GM19468 (cell line): ENCODE data around the gene LLPH.
"Not testable (repeated sequence)": the region's sequence is repeated elsewhere in the genome, so short reads cannot be mapped to it uniquely, and the experiment has no call there.

Experiments
- ATAC-seq: cut with Tn5 transposase; IDR thresholded peaks from one replicate; pipeline ENCODE4 v1.9.1; 2021; ENCODE audit warnings: mild to moderate bottlenecking, moderate library complexity, moderate number of reproducible peaks; ENCODE audit not compliant: unreplicated experiment; ENCODE audit errors: extremely low read depth

The LLPH gene

DNA sequence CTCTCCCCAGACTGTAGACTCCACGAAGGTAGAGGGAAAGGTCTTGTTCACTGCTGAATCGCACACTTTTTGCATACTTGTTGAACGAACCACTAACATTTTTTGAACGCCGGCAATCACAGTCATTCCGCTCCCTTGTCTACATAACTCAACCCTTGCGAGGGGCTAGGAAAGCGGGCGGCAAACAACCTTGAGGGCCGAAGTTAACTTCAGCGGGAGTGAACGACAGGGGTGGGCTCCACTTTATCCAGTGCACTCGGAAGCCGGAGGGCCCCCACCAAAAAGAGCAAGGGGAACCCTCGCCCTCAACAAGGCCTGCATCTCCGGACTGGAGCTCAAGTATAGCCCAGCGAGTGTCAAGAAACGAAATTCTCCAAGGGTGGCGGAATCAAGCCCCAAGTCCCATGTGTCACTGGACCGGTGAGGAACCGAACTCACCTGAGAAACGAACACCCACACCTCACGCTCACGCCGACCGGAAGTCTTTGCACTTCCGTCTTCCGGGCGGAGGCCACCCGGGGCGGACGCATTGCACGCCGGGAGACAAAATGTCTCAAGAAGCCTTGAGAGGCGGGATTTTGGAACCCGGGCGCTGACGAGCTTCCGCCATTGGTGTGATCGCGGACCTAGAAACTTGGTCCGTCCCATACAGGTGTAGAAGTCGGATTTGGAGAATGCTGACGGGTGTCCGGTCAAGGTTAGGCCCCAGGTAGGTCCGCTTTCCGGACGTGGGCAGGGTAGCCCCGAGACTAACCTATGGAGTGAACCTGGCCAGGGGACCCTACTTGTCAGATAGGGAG, at the start of gene LLPH:
TSS of gene LLPH (minus strand) at position 484 of the 800 bp plus-strand sequence. CDS start 1,644 bp downstream, outside the sequence.
- ATAC-seq: peak; percentile 97

DNA sequence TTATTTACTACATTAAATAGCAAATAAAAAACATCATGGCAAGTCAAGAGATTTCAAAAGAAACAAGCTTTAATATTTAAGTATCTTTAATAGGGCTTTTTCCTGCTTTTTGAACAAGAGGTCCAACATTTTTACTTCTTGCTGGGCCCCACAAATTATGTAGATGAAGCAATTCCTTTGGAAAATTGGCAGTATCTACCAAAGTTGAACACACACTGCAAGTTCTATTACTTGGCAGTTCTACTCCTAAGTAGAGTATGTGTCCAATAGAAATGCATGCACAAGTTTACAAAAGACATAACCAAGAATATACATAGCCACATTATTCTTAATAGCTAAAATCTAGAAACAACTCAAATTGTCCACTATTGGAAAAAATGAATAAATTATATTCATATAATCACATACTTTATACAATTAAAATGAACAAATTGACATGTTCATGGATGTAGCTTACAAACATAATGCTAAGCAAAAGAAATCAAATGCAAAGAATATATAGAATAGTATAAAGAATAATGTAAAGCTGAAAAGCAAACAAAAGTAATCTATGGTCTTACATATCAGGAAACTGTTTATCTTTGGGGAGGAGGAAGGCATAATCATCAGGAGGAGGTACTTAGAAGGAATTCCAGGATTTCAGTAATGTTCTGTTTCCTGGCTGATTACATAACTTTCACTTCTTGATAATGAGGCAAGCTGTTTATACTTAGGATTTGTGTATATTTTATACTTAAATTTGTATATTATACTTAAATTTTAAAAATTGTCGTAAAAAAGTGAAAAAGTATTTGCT, 45.8 kb upstream of the LLPH start:
- no peak for ATAC-seq

DNA sequence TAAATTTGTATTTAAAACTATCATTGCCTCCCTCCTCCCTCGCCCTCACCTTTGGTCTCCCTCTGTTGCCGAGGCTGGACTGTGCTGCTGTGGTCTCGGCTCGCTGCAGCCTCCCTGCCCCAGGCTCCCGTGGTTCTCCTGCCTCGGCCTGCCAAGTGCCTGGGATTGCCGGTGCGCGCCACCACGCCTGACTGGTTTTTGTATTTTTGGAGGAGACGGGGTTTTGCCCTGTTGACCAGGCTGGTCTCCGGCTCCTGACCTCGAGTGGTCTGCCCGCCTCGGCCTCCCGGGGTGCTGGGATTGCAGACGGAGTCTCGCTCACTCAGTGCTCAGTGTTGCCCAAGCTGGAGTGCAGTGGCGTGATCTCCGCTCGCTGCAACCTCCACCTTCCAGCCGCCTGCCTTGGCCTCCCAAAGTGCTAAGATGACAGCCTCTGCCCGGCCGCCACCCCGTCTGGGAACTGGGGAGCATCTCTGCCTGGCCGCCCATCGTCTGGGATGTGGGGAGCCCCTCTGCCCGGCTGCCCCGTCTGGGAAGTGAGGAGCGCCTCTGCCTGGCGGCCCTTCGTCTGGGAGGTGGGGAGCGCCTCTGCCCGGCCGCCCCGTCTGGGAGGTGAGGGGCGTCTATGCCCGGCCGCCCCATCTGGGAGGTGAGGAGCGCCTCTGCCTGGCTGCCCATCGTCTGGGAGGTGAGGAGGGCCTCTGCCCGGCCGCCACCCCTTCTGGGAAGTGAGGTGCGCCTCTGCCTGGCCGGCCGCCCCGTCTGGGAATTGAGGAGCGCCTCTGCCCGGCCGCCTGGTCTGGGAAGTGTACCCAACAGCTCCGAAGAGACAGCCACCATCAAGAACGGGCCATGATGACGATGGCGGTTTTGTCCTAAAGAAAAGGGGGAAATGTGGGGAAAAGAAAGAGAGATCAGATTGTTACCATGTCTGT, 44.1 kb upstream of the LLPH start:
- not testable (repeated sequence) for ATAC-seq

DNA sequence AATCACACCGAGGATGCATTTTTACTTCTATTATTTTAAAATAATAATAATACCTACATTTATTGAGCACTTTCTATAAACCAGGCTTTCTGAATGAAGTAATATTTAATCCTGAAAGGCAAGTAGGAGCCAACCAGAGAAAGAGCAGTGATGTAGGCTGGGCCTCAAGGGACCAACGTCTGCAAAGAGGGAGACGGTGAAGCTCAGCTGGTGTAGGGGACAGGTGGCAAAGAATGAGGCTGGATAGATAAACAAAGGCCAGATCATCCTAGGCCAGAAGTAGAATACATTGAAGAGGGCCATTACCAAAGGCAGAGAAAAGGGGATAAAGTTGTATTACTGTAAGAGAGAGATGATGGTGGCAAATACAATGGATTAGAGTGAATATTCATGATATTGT, 40.1 kb upstream of the LLPH start:
- no peak for ATAC-seq

DNA sequence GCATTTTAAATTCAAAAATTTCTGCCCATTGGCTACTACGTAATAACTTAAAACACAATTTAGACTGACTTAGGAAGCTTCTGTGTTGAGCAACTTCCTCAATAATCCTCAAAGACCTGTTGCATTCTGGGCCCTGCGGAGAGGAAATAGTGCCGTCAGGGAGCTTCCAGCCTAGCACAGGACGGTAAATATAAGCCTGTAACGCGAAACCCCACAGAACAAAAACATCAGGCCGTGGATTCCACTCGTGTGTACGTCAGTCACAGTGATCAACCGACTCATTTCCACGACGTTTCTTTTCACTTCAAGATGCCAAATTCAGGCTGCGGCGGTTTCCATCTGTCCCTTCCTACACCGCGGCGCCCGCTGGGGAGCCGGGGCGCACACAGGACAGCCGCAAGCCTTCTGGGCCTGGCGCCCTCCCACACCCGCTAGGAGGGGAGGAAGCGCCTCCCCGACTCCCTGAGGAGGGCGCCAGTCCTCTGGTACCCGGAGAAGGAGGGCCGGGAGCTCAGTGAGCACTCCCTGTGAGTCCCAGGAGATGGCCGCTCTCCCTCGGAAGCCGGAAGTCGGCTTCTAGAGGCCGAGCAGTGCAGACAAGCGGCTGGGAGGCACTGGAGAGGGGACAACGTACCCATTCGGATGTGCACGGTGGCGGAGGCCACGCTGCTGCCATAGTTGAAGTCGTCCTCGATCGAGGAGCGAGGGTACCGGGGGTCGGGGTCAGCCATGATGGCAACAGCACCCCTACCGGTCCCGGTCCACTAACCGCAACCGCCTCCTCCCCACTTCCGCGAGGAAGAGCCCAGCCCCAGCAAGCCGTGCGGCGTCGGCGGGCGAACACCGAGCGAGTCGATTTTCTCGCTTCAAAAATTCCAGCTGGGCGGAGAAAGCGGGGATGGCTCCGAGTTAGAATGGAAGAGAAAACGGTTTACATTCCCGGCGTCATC, 38.9 kb upstream of the LLPH start, which contains the start of gene TMBIM4:
TSS of gene TMBIM4 (minus strand) at position 776 of the 950 bp plus-strand sequence. CDS start at position 731, 45 bp downstream.
- peak; percentile 83 for ATAC-seq

DNA sequence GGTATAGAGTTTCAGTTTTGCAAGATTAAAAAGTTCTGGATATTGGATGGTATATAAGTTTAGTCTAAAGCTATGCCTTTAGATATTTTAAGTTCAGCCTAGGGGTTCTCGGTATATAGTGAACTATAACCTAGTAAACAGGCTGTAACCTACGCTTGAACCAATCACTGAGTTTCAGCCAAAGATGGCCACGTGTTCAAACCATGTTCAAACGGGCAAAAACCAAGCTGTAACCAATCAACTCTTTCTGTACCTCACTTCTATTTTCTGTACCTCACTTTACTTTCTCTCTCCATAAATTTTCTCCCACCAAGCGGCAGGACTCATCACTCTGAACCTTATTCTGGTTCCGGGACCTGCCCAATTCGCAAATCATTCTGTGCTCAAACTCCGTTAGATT, 37.9 kb upstream of the LLPH start:
- no peak for ATAC-seq

DNA sequence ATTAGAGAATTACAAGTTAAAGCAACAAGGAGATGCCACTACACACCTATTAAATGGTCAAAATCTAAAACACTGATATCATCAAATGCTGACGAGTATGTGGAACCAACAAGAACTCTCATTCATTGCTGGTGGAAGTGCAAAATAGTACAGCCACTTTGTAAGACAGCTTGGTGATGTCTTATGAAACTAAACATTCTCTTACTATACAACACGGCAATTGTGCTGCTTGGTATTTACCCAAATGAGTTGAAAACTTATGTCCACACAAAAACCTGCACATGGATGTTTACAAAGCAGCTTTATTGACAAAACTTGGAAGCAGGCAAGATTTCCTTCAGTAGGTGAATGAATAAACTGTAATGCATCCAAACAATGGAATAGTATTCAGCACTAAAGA, 36.0 kb upstream of the LLPH start:
- ATAC-seq: no peak

DNA sequence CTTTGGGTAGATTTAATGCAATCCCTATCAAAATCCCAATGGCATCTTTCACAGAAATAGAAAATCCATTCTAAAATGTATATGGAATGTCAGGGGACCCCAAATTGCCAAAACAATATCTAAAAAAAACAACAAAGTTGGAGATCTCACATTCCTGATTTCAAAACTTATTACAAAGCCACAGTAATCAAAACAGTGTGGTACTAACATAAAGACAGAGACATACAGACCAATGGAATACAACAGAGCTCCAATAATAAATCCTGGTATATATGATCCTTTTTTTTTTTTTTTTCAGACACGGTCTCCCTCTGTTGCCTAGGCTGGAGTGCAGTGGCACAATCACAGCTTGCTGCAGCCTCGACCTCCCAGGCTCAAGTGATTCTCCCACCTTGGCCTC, 34.6 kb upstream of the LLPH start:
- no peak for ATAC-seq

DNA sequence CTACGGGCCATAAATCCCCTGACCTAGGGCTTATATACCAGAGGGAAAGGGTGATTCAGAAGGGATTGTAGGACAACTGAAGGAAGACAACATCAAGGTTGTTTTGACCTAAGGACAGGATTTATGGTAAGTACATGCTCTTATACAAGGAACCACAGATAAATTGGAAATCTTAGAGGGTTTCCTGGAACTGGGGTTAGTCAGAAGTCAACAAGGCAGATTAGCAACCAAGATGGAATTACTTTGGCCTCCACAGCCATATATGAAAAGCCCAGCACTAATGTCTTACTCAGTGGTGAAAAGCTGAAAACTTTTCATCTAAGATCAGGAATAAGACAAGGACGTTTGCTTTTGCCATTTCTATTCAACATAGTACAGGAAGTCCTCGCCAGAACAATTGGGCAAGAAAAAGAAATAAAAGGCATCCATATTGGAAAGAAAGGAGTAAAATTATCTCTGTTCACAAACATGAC, 33.8 kb upstream of the LLPH start:
- ATAC-seq: no peak

DNA sequence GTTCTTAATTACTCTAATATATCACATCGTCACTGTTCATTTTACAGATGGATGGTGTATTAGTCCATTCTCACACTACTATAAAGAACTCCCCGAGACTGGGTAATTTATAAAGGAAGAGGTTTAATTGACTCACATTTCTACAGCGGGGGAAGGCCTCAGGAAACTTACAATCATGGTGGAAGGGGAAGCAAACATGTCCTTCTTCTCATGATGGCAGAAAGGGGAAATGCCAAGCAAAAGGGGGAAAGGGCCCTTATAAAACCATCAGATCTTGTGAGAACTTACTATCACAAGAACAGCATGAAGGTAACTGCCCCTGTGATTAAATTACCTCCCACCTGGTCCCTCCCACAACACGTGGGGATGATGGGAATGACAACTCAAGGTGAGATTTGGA, 32.7 kb upstream of the LLPH start:
- no peak for ATAC-seq

DNA sequence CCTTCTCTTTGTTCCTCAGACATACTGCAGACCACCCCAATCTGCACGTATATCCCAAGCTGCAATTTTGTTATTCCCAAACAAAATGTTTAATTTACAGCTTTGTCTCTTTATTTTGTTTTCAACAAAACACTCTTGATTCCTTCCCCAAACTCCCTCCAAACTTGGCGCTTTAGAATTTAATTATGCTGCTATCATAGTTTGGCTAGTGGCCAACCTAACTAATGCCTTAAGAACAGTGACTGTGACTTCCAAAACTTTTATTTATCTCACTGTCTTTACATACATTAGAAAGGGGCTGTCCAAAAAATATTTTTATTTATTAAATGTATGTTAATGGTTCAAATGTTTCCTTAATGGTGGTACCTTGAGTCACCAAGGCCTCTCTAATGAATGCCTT, 32.2 kb upstream of the LLPH start:
- no peak for ATAC-seq

DNA sequence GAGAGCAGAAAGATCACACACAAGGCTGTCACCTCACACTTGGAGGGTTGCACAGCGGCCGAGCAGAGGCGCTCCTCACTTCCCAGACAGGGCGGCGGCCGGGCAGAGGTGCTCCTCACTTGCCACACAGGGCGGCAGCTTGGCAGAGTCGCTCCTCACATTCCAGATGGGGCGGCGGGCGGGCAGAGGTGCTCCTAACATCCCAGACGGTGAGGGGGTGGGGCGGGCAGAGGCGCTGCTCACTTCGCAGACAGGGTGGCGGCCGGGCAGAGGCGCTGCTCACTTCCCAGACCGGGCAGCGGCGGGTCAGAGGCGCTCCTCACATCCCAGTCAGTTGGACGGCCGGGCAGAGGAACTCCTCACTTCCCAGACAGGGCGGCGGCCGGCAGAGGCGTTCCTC, 30.2 kb upstream of the LLPH start:
- no peak for ATAC-seq

DNA sequence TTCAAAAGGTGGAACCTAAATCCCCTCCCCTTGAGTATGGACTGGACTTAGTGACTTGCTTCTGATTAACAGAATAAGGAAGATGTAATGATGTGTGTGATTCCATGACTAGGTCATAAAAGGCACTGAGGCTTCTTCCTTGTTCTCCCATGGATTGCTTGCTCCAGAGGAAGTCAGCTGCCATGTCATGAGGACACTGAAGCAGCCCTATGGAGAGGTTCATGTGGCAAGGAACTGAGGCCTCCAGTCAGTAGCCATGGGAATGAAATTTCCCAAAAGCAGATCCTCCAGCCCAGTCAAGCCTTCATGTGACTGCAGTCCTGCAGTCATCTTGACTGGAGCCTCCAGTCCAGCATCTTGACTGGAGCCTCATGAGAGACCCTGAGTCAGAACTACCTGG, 28.6 kb upstream of the LLPH start:
- ATAC-seq: no peak

DNA sequence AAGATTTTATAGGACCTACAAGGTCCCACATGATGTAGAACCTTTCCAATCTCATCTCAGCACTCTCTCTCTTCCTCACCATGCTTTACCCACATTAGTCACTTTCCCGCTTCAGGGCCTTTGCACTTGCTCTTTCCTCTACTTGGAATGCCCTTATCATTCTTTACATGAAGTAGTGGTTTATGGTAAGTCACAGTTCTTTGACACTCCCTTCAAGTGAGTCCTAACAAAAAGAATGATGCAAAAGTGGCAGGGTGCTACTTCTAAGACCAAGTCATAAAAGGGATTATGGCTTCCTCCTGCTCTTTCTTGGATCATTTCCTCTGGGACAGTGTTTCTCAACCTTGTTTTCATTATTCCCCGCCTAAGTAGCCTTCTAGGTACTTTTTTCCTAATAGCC, 26.1 kb upstream of the LLPH start:
- no peak for ATAC-seq

DNA sequence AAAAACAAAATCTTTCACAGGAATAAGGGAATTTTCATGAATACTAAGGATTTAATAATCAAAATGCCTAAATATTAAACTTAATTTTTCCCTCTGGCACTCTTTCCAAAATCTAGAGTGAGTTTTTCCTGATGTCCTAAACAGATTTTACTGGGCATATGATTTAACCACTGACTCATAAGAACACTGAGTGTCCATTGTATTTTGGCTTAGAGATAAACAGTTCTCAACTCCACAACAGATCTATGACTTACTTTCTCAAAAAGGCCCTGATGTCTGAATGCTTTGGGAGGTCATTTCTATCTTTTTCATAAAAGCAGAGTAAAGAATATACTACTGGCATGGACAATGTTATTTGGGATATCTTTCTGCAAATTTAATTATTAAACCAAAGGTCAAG, 24.2 kb upstream of the LLPH start:
- ATAC-seq: no peak

DNA sequence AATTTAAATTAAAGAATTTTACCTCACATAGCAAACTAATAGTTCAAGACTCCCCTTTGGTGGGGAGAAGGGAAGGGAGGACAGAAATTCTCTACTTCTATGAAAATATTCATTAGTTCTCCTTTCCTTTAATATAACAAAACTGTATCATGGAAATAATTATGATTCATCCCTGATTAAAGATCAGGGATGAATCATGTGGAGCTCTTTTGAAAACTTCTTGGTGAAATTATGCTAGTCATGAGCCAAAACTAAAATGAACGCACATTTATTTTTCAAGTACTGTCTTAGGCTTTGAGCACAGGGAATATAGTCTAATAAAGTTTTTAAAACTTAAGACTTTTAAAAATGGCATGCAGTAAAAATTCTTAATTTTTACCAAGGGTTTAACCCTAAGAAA, 22.2 kb upstream of the LLPH start:
- no peak for ATAC-seq

DNA sequence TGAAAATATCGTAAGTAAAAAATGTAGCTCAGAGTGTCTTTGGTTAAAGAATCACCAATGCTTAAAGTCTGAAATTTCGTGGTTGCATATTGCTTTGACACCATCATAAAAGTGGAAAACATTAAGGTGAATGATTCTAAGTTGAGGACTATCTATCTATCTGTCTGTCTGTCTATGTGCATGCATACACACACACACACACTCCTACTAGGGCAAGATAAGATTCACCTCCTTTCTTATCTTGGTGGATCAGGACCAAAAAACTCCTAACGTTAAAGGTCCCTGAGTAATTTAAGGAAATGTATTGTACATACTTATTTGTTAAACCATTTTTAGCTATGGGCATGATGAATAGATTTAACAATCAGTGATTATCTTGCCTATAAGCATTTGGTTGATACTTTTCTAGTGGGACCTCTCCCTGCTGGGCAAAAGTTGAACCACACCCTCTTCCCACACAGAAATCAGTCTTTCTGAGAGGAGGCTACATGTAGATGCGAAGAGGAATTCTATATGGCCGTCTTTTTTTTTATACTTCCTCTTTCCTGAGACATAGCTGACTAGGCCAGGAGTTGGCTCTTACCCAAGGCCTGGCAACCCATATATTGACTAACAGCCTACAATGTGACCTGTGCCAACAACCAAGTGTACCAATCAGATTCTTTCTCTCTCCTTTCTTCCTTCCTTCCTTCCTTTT, 19.3 kb upstream of the LLPH start:
- no peak for ATAC-seq
